HepG2 (cell line): Measurements from ENCODE around the gene UNG. TPM values are rescaled to one million over a fixed set of nuclear protein-coding genes. Genes with fewer than 3 reads are reported as not detected.
A peak's percentile ranks its signal among the peaks of the same experiment; 100 is the strongest.

Experiments used
- AHR ChIP-seq: IDR thresholded peaks from 2 replicates; pipeline ENCODE4 v1.6.1; 2018; ENCODE audit warnings: missing genetic modification reagents, missing compliant biosample characterization
- ARID5B ChIP-seq: IDR thresholded peaks from 2 replicates; pipeline ENCODE4 v1.4.0; 2020; ENCODE audit warnings: mild to moderate bottlenecking, missing genetic modification reagents
- CEBPB ChIP-seq: IDR thresholded peaks from 2 replicates; pipeline ENCODE4 v1.6.1; 2011; ENCODE audit warnings: low read depth, low read length, improper control_type of control experiment, borderline replicate concordance
- ETV5 ChIP-seq: IDR thresholded peaks from 2 replicates; pipeline ENCODE4 v1.6.1; 2018; ENCODE audit warnings: missing biosample characterization, missing genetic modification reagents, inconsistent platforms, borderline replicate concordance
- KAT7 ChIP-seq: IDR thresholded peaks from 2 replicates; pipeline ENCODE4 v1.6.1; 2018; ENCODE audit warnings: borderline replicate concordance, missing compliant biosample characterization
- MEIS2 ChIP-seq: sonication (generic); formaldehyde crosslinking; IDR thresholded peaks from 2 replicates; pipeline ENCODE4 v1.9.0; 2021; ENCODE audit warnings: mild to moderate bottlenecking, missing genetic modification reagents
- NCOR1 ChIP-seq: fragments of 200-600 bp; sonication (generic); IDR thresholded peaks from 2 replicates; pipeline ENCODE4 v1.7.0; 2017; ENCODE audit warnings: antibody characterized with exemption, low read length, borderline replicate concordance
- RAD21 ChIP-seq: fragments of 450-650 bp; formaldehyde crosslinking; IDR thresholded peaks from 2 replicates; pipeline ENCODE4 v1.5.0; 2020; ENCODE audit warnings: mild to moderate bottlenecking
- RCOR2 ChIP-seq: IDR thresholded peaks from 2 replicates; pipeline ENCODE4 v1.6.1; 2016; ENCODE audit warnings: missing biosample characterization, missing genetic modification reagents
- SRY ChIP-seq: sonication (generic); formaldehyde crosslinking; IDR thresholded peaks from 2 replicates; pipeline ENCODE4 v1.8.0; 2022; ENCODE audit warnings: mild to moderate bottlenecking, missing genetic modification reagents
- THAP8 ChIP-seq: sonication (generic); formaldehyde crosslinking; IDR thresholded peaks from 2 replicates; pipeline ENCODE4 v1.5.1; 2020; ENCODE audit warnings: missing genetic modification reagents, mild to moderate bottlenecking, borderline replicate concordance
- TOE1 ChIP-seq: sonication (generic); formaldehyde crosslinking; IDR thresholded peaks from 2 replicates; pipeline ENCODE4 v1.4.0; 2020; ENCODE audit warnings: mild to moderate bottlenecking, missing genetic modification reagents
- ZBTB4 ChIP-seq: sonication (generic); formaldehyde crosslinking; IDR thresholded peaks from 2 replicates; pipeline ENCODE4 v1.4.0; 2020; ENCODE audit warnings: missing genetic modification reagents, mild to moderate bottlenecking, borderline replicate concordance
- ZNF138 ChIP-seq: sonication (generic); formaldehyde crosslinking; IDR thresholded peaks from 2 replicates; pipeline ENCODE4 v1.5.0; 2020; ENCODE audit warnings: mild to moderate bottlenecking, low read depth, missing genetic modification reagents
- ZNF234 ChIP-seq: sonication (generic); formaldehyde crosslinking; conservative IDR thresholded peaks from 2 replicates; pipeline ENCODE4 v1.5.1; 2020; ENCODE audit warnings: mild to moderate bottlenecking, missing genetic modification reagents
- ZNF44 ChIP-seq: sonication (generic); formaldehyde crosslinking; IDR thresholded peaks from 2 replicates; pipeline ENCODE4 v1.5.1; 2020; ENCODE audit warnings: mild to moderate bottlenecking, missing genetic modification reagents
- ZNF441 ChIP-seq: sonication (generic); formaldehyde crosslinking; IDR thresholded peaks from 2 replicates; pipeline ENCODE4 v1.7.0; 2021; ENCODE audit warnings: missing genetic modification reagents, borderline replicate concordance
- ZSCAN30 ChIP-seq: sonication (generic); formaldehyde crosslinking; IDR thresholded peaks from 2 replicates; pipeline ENCODE4 v1.5.0; 2020; ENCODE audit warnings: mild to moderate bottlenecking, missing genetic modification reagents
- polyA plus RNA-seq, 8 experiments: library from polyadenylated mRNA; depleted of rRNA in 3 of 8; stranded (reverse) in 7 of 8; unstranded in 1 of 8; fragments of >200 nt; fragmentation: Illumina TruSeq in 4 of 8; extraction: Trizol in 4 of 8; gene quantifications; 2 replicates each; pipeline versions ENCODE4 v1.2.1 to v1.2.3, GENCODE V29; 2011 to 2016; ENCODE audit warnings: low read depth in 4 of 8, missing spikeins in 1 of 8, mixed read lengths in 1 of 8; ENCODE audit not compliant: insufficient read depth in 1 of 8
- total RNA-seq, 5 experiments: library from RNA; depleted of rRNA; stranded (reverse); fragments of >200 nt; fragmentation: Illumina TruSeq; extraction: Trizol; gene quantifications; 2 replicates each; pipeline ENCODE4 v1.2.3, GENCODE V29; 2016; ENCODE audit warnings: low read depth in 1 of 5
- TF ChIP-seq, protein P1 (sequence below): sonication (generic); formaldehyde crosslinking; IDR thresholded peaks from 2 replicates; pipeline ENCODE4 v1.5.1; 2020; ENCODE audit warnings: missing genetic modification reagents, mild to moderate bottlenecking, borderline replicate concordance

Gene UNG
- total and polyA plus RNA-seq, 2 of the 13 experiments (the other 11 are each of a cell fraction or from before 2014, with no cell fraction given): 23.3 to 114 TPM

DNA sequence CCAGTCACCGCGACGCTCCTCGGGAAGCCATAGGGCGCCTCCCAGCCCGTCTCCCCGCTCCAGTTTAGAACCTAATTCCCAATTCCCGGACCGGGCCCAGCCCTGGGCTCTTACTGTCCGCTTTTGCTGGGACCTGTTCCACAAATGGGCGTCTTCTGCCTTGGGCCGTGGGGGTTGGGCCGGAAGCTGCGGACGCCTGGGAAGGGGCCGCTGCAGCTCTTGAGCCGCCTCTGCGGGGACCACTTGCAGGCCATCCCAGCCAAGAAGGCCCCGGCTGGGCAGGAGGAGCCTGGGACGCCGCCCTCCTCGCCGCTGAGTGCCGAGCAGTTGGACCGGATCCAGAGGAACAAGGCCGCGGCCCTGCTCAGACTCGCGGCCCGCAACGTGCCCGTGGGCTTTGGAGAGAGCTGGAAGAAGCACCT, 797 bp downstream of the UNG start (continued):
- TF ChIP-seq ZBTB4 (no peak), ETV5 (CRISPR knock-in tag) (0 out of 2 replicates have a peak, but pooled peaks have one; percentile 21), ZSCAN30 (CRISPR knock-in tag) (no peak), AHR (no peak), ZNF441 (CRISPR knock-in tag) (no peak), RAD21 (CRISPR knock-in tag) (no peak; the same call in 1 of the 2 replicates), RCOR2 (CRISPR knock-in tag) (no peak), NCOR1 (no peak), CEBPB (no peak), TOE1 (no peak), THAP8 (no peak), ZNF44 (0 out of 2 replicates have a peak, but pooled peaks have one; percentile 0), ARID5B (CRISPR knock-in tag) (0 out of 2 replicates have a peak, but pooled peaks have one; percentile 11), KAT7 (peak; percentile 51; the same call in 1 of the 2 replicates), SRY (no peak), MEIS2 (CRISPR knock-in tag) (no peak), ZNF138 (0 out of 2 replicates have a peak, but pooled peaks have one; percentile 15), ZNF234 (CRISPR knock-in tag) (no peak)
- TF ChIP-seq, protein P1, sequence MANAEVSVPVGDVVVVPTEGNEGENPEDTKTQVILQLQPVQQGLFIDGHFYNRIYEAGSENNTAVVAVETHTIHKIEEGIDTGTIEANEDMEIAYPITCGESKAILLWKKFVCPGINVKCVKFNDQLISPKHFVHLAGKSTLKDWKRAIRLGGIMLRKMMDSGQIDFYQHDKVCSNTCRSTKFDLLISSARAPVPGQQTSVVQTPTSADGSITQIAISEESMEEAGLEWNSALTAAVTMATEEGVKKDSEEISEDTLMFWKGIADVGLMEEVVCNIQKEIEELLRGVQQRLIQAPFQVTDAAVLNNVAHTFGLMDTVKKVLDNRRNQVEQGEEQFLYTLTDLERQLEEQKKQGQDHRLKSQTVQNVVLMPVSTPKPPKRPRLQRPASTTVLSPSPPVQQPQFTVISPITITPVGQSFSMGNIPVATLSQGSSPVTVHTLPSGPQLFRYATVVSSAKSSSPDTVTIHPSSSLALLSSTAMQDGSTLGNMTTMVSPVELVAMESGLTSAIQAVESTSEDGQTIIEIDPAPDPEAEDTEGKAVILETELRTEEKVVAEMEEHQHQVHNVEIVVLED (CRISPR knock-in tag): 0 out of 2 replicates have a peak, but pooled peaks have one; percentile 12
